ENCODE results near the gene SPATA17. TPM values are rescaled to one million over a fixed set of nuclear protein-coding genes. Genes with fewer than 3 reads are reported as not detected.

The SPATA17 gene
- total RNA-seq, 2 donors from 2014 or later: 0.96 to 6.4 TPM

DNA sequence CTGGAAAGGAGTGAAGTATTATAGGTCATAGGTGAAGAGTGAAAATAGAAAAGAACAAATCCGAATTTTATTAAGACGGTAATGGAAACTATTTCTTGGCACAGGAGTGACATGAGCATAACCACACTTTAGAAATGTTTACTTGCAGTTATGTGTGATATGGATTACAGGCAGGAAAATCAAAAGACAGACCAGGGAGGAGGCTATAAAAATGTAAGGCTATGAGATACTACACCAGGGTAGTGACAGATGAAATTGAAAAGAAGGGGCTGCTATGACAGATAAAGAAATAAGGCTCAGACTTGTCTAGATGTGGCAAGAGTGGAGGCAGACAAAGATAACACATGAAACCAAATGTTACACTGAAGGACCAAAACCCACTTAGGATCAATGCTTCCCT lies 32.0 kb upstream of the SPATA17 start:
- 60% methylated on average over 2 of the region's 2 CpGs for WGBS
- TF ChIP-seq, protein P1, sequence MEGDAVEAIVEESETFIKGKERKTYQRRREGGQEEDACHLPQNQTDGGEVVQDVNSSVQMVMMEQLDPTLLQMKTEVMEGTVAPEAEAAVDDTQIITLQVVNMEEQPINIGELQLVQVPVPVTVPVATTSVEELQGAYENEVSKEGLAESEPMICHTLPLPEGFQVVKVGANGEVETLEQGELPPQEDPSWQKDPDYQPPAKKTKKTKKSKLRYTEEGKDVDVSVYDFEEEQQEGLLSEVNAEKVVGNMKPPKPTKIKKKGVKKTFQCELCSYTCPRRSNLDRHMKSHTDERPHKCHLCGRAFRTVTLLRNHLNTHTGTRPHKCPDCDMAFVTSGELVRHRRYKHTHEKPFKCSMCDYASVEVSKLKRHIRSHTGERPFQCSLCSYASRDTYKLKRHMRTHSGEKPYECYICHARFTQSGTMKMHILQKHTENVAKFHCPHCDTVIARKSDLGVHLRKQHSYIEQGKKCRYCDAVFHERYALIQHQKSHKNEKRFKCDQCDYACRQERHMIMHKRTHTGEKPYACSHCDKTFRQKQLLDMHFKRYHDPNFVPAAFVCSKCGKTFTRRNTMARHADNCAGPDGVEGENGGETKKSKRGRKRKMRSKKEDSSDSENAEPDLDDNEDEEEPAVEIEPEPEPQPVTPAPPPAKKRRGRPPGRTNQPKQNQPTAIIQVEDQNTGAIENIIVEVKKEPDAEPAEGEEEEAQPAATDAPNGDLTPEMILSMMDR (IDR thresholded peaks at IDR 0.05): no peak
- TF ChIP-seq POLR2A (IDR thresholded peaks at IDR 0.05) (no peak), POLR2AphosphoS5 (IDR thresholded peaks at IDR 0.05) (no peak)
- Histone ChIP-seq H3K27ac (no peak overlapping the region), H3K9me3 (no peaks in the 10 kb centered on the region), H3K27me3 (replicated peaks; ENCODE audit: insufficient read depth) (no peaks in the 10 kb centered on the region), H3K36me3 (no peaks in the 10 kb centered on the region), H3K4me1 (replicated peaks) (no peaks in the 10 kb centered on the region), H3K4me3 (no peak overlapping the region)
- DNase-seq (ENCODE audit: low spot score): no peak
- intact Hi-C loops (cut with DNase I): no loop called here

DNA sequence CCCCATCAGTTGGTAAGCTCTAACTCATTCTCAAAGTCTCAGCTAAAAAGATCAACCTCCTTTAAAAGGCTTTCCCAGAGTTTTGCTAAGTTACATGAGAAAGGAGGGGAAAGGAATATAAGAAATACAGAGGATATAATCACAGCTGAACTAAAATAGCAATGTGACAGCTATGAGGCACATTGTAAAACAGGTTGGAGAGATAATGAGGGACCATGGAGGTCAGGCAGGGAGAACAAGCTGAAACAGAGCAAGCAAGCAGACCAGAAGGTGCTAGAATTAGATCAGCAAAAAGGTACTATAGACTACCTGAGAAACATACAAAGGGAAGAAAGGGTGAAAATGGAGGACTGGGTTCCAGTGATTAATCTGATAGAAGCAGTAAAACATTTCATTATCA lies 28.8 kb upstream of the SPATA17 start:
- intact Hi-C loops (cut with DNase I): no loop called here
- TF ChIP-seq POLR2AphosphoS5 (IDR thresholded peaks at IDR 0.05) (no peak), POLR2A (IDR thresholded peaks at IDR 0.05) (no peak)
- TF ChIP-seq, protein P1 (IDR thresholded peaks at IDR 0.05): no peak
- Histone ChIP-seq H3K4me1 (replicated peaks) (no peaks in the 10 kb centered on the region), H3K4me3 (no peak overlapping the region), H3K27me3 (replicated peaks; ENCODE audit: insufficient read depth) (no peaks in the 10 kb centered on the region), H3K27ac (no peak overlapping the region), H3K36me3 (no peaks in the 10 kb centered on the region), H3K9me3 (no peaks in the 10 kb centered on the region)
- DNase-seq (ENCODE audit: low spot score): no peak

DNA sequence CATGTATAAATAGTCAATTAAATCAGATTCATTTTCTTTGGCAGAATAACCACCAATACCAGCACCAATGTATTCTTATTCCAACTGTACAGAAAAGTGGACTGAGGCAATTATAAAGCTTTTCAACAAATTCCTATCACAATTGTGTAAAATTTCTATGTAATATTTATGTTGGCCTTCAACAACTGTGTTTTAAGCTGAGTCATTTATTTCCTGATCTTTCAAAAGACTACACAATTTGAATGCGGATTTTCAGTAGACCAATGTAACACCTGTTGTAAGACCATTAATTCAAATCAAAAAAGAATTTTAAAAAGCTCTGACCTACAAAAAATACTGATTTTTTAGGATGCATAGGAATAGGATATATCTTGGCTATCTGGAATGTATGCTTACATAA lies 25.8 kb upstream of the SPATA17 start:
- TF ChIP-seq POLR2A (IDR thresholded peaks at IDR 0.05) (no peak), POLR2AphosphoS5 (IDR thresholded peaks at IDR 0.05) (no peak)
- H3K27ac ChIP-seq: no peak overlapping the region
- H3K4me1 ChIP-seq (replicated peaks): no peaks in the 10 kb centered on the region
- H3K27me3 ChIP-seq (replicated peaks; ENCODE audit: insufficient read depth): no peaks in the 10 kb centered on the region
- no peaks in the 10 kb centered on the region for H3K36me3 ChIP-seq
- intact Hi-C loops (cut with DNase I): no loop called here
- no peak for DNase-seq (ENCODE audit: low spot score)
- H3K9me3 ChIP-seq: no peaks in the 10 kb centered on the region
- 87% methylated on average over 1 of the region's 1 CpG for WGBS
- H3K4me3 ChIP-seq: no peak overlapping the region

DNA sequence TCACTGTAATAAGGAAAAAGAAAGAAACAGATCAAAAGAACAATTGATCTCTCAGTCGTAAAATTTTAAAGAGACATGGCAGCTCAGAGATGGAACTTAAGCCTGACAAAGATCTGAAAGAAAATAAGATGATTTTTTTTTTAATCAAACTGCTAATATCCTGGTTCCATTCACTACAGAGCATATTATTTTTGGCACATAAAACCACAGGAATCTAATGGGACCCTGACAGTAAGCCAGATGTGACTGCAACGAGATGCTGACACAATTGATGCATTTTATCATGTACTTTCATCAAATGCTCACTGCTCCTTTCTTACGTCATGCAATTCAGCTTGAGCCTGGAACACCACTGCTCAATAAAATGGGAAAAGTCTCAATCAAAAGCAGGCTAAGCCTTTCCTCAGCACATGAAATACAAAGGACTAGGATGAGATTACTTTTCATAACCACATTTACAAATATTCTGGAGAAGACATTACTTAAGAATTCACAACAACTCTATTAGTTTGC lies 16.9 kb upstream of the SPATA17 start:
- Histone ChIP-seq H3K9me3 (no peaks in the 10 kb centered on the region), H3K27me3 (replicated peaks; ENCODE audit: insufficient read depth) (no peaks in the 10 kb centered on the region), H3K4me1 (replicated peaks) (no peaks in the 10 kb centered on the region), H3K4me3 (no peak overlapping the region), H3K27ac (no peak overlapping the region), H3K36me3 (no peaks in the 10 kb centered on the region)
- TF ChIP-seq POLR2A (IDR thresholded peaks at IDR 0.05): no peak
- TF ChIP-seq, protein P1 (IDR thresholded peaks at IDR 0.05): no peak
- no peak for TF ChIP-seq POLR2AphosphoS5 (IDR thresholded peaks at IDR 0.05)
- intact Hi-C loops (cut with DNase I): no loop called here
- WGBS: 39% methylated on average over 3 of the region's 3 CpGs
- no peak for DNase-seq (ENCODE audit: low spot score)

DNA sequence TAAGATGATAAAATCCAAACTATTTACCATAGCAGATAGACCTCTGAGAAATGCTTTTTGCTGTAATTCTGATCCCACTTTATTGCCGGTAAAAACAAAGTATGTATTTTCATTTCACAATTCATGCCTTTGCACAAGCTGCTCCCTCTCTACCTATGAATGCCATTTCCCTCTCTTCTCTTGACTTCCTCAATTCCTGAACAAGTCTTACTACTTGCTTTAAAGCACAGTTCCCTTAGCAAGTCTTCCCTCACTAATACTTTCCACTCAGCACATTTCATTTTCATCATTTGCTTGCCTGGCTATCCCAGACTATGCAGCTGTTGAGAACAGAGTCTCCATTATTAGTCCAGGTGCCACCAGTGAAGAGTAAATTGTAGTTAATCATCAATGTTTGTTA lies 14.0 kb upstream of the SPATA17 start:
- Histone ChIP-seq H3K36me3 (no peaks in the 10 kb centered on the region), H3K4me3 (no peak overlapping the region), H3K27ac (no peak overlapping the region), H3K4me1 (replicated peaks) (no peaks in the 10 kb centered on the region), H3K27me3 (replicated peaks; ENCODE audit: insufficient read depth) (no peaks in the 10 kb centered on the region), H3K9me3 (no peaks in the 10 kb centered on the region)
- WGBS: 72% methylated on average over 1 of the region's 1 CpG
- TF ChIP-seq, protein P1 (IDR thresholded peaks at IDR 0.05): no peak
- TF ChIP-seq POLR2AphosphoS5 (IDR thresholded peaks at IDR 0.05) (no peak), POLR2A (IDR thresholded peaks at IDR 0.05) (no peak)
- intact Hi-C loops (cut with DNase I): no loop called here
- no peak for DNase-seq (ENCODE audit: low spot score)

All from prostate gland (tissue), 2 donors.